Activated CD4-positive, alpha-beta memory T cell treated with anti-CD3 and anti-CD28 coated beads for 36 hours (primary cell): ENCODE results near the gene FBXL15. TPM values are rescaled to one million over a fixed set of nuclear protein-coding genes. Genes with fewer than 3 reads are reported as not detected.

Experiments
- microRNA-seq: library from miRNA; unstranded; fragments of <30 nt; microRNA quantifications from one replicate; pipeline ENCODE4 v1.2.0, GENCODE V29; 2022; ENCODE audit warnings: borderline number of aligned reads, borderline microRNAs expressed, borderline replicate concordance
- total RNA-seq, 2 experiments: library from RNA; stranded (reverse); gene quantifications; one replicate each; pipeline ENCODE4 v1.2.3, GENCODE V29; 2021

Gene FBXL15
- total RNA-seq, 2 experiments from 2014 or later = 10.8 to 11.4 TPM

Small RNA genes within 50 kb of the gene (microRNA-seq; reads per million reads assigned to microRNA genes)
- 5,123 reads per million, percentile 94 among the genes with 10 or more reads in this experiment for gene MIR146B

Other genes starting within 250 kb of the FBXL15 start
- under 1 TPM; 0.21 to 0.56 TPM for gene ELOVL3, start 194.5 kb upstream of the FBXL15 start, total RNA-seq
- gene PITX3, start 179.3 kb upstream of the FBXL15 start, total RNA-seq = 1 to 10 TPM; 1.1 to 1.4 TPM
- 10 to 100 TPM; 42.2 to 44.0 TPM for gene GBF1, start 175.3 kb upstream of the FBXL15 start, total RNA-seq
- gene NFKB2, start 25.1 kb upstream of the FBXL15 start, total RNA-seq = 100 to 1,000 TPM; 241 to 242 TPM
- 1 to 10 TPM; 4.2 to 4.4 TPM for gene PSD, start 2.1 kb upstream of the FBXL15 start, total RNA-seq
- gene CUEDC2, start 11.7 kb downstream of the FBXL15 start, total RNA-seq = 10 to 100 TPM; 68.6 to 68.9 TPM
- gene C10orf95, start 30.7 kb downstream of the FBXL15 start, total RNA-seq = under 1 TPM; 0.19 to 0.48 TPM
- gene ACTR1A, start 81.9 kb downstream of the FBXL15 start, total RNA-seq = 10 to 100 TPM; 56.9 to 62.2 TPM
- 1 to 10 TPM; 8.2 to 10.0 TPM for gene SUFU, start 83.1 kb downstream of the FBXL15 start, total RNA-seq
- gene TRIM8, start 223.6 kb downstream of the FBXL15 start, total RNA-seq = 10 to 100 TPM; 46.8 to 50.3 TPM